ENCODE results near the gene TPPP.

TPPP gene

DNA sequence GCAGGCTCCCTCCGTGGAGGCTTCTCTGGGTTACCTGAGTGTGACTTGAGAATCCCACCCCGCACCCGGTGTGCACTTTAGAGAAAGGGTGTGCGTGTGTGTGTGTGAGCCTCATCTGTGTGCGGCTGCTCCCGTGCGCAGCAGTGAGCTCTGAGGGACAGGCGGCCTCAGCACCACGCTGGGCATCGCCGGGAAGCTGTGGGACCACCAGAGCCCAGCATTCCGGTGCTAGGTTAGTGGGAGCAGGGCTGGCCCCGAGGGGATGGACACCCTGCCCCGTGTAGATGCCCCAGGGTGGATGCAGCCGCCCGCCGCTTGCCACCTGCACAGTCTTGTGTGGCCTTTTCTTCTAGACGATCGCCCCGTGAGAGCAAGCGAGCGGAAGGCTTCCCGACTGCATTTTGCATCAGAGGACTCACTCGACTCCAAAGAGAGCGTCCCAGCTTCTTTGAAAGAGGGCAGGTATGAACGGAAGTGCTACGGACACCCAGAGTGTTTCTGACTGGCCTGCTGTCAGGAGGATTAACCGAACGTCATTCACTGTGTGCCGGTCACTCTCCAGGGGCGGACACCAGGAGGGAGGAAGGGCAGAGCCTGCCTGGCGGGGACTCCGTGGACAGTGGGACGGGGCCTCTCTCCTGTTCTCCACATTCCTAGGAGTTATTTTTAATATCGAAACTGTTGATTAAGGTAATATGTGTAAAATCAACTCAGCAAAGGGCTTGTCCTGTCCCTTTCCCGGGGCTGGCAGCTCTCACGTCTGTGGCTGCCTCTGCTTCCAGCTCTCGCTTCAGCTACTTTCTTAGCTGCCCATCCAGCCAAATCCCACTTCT lies 68.8 kb downstream of the TPPP start:
- DNase-seq (ENCODE audit: low spot score) = no peak

- no peak for DNase-seq (ENCODE audit: low spot score)
Observed at GRCh38 chr5:623531-623930, 69.6 kb downstream of the TPPP start.

DNA sequence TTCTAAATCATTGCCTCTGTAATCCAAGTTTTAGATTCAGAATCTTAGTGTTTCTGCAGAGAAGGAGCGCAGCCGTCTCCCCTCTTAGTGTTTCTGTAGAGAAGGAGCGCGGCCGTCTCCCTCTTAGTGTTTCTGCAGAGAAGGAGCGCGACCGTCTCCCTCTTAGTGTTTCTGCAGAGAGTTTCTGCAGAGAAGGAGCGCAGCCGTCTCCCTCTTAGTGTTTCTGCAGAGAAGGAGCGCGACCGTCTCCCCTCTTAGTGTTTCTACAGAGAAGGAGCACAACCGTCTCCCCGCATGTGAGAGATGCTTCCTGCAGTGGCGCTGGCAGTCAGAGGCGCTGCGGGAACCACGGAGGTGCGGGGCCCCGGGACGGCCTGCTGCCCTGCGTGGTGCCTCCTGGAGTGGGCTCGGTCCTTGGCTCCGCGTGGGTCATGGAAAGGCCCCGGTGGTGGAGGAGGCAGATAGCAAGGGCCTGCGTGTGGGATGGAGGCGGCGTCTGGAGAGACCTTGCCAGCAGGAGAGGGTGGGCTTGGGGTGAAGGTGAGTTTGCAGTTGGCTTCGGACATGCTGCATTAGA lies 70.1 kb downstream of the TPPP start:
- no peak for DNase-seq (ENCODE audit: low spot score)

DNA sequence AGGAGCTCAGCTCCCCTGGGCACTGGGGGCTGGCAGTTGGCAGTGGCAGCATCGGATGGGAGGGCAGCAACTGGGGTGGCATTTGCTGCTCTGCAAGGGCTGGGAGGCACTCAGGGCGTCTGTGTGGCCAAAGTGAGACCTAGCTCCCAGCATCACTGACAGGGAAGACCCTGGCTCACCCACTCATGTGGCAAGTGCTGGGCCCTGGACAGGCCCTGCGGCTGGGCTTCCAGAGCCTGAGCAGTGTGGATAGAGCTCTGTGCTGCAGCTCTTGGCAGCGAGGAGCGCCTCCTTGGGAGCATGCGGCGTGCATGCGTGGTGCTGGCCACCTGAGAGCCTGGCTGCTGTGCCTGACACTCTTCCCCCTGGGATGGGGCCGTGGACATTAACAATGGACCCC lies 70.8 kb downstream of the TPPP start:
- DNase-seq (ENCODE audit: low spot score) = no peak

GRCh38 chr5:621341-621761 lies 71.8 kb downstream of the TPPP start:
- no peak for DNase-seq (ENCODE audit: low spot score)

GRCh38 chr5:620586-621180 lies 72.5 kb downstream of the TPPP start:
- no peak for DNase-seq (ENCODE audit: low spot score)

DNA sequence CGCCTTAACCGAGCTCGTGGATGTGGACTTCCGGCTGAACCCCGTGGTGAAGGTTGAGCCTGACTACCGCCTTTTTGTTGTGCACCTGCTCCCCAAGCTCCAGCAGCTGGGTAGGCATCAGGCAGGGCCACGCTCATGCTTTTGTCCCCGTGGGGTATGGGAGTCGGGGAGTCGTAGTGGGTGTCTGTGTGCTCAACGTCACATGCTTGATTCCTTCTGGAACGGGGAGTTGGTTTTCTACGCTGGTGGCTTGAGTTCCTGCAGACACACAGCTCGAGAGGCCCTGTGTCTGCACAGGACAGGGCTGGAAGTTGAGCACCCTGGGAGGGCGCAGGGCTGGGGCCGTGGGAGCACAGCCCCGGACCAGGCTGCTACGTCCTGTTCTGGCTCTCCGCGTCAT lies 73.0 kb downstream of the TPPP start:
- DNase-seq (ENCODE audit: low spot score) = no peak

DNA sequence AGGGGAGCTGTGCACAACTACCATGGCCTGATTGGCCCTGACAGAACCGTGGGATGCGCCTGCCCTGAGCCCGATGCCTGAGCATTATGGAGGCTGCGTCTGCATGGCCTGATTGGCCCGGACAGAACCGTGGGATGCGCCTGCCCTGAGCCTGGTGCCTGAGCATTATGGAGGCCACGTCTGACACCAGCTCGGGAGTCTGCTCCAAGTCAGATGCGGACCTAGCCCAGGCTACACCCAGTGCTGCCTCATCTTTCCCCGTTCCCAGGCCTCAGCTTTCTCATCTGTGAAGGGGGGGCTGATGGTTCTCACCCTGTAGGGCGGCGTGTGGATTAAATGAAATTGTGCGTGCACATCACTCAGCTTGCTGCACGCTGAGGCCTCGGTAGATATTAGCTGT lies 73.7 kb downstream of the TPPP start:
- DNase-seq (ENCODE audit: low spot score) = no peak

DNA sequence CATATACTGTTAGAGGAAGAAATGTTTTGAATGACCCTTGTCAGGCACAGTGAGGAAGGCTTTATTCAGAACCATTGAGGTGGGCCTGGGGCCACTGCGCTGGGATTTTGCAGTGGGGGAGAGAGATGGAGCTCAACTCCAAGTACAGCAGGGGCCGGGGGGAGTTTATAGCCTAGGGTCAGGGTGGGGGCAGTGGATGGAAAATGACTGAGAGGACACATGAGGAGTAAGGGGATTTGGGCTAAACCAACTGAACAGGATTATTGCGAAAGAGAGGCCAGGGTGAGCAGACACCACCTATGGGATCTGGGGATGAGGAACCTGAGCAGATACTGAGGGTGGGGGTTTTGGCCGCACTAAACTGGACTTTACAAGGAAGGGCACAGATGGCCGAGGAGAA lies 74.7 kb downstream of the TPPP start:
- DNase-seq (ENCODE audit: low spot score) = no peak

- no peak for DNase-seq (ENCODE audit: low spot score)
Observed at GRCh38 chr5:617896-618295, 75.3 kb downstream of the TPPP start.

- DNase-seq (ENCODE audit: low spot score) = no peak
Observed at GRCh38 chr5:616484-617039, 76.6 kb downstream of the TPPP start.

- DNase-seq (ENCODE audit: low spot score) = no peak
Observed at GRCh38 chr5:612498-613424, 80.4 kb downstream of the TPPP start.

DNA sequence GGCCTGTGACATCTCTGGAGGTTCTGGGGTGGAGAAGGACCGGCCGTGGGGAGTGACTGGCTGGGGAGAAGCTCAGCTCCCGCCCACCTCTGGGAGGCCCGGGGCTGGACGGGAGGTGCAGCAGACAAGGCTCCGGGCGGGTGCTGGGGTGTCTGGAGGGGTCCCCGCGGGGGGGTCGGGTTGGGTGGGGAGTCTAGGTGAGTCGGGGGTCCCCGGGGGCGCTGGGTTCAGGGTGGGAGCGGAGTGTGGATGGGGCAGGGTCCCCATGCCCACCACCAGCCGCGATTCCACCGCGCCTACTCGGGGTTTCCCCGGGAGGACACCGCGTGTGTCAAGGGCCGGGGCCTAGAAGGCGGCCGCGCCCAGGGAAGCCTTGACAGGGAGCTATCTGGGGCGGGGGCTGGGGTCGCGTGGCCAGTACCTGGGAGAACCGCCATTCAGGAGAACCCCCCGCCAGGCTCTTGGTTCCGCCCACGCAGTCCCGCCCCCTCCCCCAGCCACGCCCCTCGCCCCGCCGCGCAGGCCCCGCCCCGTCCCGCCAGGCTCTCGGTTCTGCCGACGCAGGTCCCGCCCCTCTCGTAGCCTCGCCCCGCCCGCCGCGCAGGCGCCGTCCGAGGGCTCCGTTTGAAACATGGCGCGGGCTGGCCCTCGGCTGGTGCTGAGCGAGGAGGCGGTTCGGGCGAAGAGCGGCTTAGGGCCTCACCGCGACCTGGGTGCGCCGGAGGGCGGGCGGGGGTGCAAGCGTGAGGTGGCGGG lies 81.2 kb downstream of the TPPP start, which contains the start of gene CEP72:
TSS of gene CEP72 (plus strand) at position 610 of the 756 bp plus-strand sequence. CDS start at position 632, 22 bp downstream.
- peak; percentile 81 for DNase-seq (ENCODE audit: low spot score)

DNA sequence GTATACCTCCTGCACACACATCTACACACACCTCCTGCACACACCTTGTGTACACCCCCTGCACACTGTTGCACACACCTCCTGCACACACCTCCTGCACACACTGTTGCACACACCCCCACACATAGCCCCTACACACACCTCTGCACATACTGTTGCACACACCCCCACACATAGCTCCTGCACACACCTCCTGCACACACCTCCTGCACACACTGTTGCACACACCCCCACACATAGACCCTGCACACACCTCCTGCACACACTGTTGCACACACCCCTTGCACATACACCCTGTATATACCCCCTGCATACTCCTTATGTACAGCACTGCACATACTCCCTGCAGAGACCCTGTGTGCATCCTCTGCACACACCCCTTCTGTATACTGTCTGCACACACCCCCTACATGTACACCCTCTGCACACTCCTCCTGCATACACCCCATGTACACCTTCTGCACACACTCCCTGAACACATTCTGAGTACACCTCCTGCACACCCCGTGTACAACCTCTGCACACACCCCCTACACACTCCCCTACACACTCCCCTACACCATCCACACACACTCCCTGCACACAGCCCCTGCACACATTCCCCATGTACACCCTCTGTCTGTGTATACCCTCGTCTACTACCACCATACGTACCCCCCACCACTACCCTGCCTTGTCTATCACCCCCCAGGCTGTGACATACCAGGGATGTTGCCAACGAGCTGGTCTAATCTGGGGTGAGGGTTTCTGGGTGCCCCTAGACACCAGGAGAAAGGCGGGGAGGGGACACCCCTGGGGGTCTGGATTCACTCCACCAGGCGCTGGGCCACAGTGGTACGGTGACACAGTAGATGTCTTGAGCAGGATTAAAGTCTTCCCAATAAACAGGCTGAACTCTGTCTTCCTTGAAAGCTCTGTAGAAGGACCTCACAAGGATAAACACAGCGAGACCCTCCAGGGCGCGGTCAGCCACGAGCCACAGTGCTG lies 82.1 kb downstream of the TPPP start:
- DNase-seq (ENCODE audit: low spot score) = no peak

- no peak for DNase-seq (ENCODE audit: low spot score)
Observed at GRCh38 chr5:610011-610743, 83.0 kb downstream of the TPPP start.
